ENCODE measurements around the gene KLHDC7B.
"Not testable (repeated sequence)": the region's sequence is repeated elsewhere in the genome, so short reads cannot be mapped to it uniquely, and the experiment has no call there.

Gene KLHDC7B

DNA sequence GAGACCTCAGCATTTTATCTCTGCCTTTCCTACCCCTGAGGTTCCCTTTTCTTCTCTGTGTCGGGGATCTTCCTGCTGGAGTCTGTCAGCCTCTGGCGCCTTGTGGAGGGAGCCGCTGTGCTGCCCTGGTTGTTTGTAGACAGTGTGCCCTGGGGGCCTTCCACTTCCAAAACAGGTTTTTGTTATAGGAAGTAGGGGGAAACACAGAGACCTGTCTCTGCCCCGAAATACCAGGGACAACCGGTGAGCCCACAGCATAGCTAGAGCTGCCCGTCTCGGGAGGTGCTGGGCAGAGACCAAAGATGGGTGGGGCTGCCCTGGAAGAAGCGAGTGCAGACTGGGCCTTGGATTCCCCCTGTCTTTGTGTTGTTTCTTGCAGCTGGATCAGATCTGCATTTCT, 29.6 kb upstream of the KLHDC7B start:
- Histone ChIP-seq H3K4me1 (ENCODE audit: control insufficient read depth, low read depth, low read length) (no peaks in the 10 kb centered on the region), H3K27me3 (ENCODE audit: insufficient read depth, low read length, poor library complexity) (no peaks in the 10 kb centered on the region), H3K9ac (ENCODE audit: low read length) (no peak overlapping the region), H2BK120ac (ENCODE audit: low read depth, low read length) (no peak overlapping the region), H3K23ac (ENCODE audit: low read length) (no peak overlapping the region), H3K27ac (ENCODE audit: low read depth, low read length) (no peak overlapping the region), H3K4me3 (ENCODE audit: low read length) (no peak overlapping the region), H2AK5ac (ENCODE audit: low read length) (no peak overlapping the region), H3K36me3 (ENCODE audit: control insufficient read depth, insufficient read depth, low read length) (peaks cover 5% of the 10 kb centered on the region), H3K56ac (ENCODE audit: low read length) (no peak overlapping the region), H3K4ac (ENCODE audit: low read depth, low read length) (no peak overlapping the region), H2BK15ac (replicated peaks; ENCODE audit: low read depth) (no peak overlapping the region), H3K18ac (ENCODE audit: low read length) (no peak overlapping the region), H4K5ac (ENCODE audit: low read length) (no peak overlapping the region), H2BK5ac (ENCODE audit: low read length) (no peak overlapping the region), H4K8ac (ENCODE audit: low read depth, low read length) (no peak overlapping the region), H3K79me1 (ENCODE audit: low read length) (peaks cover 19% of the 10 kb centered on the region), H3K79me2 (ENCODE audit: control insufficient read depth, insufficient read depth, low read length) (peaks cover 26% of the 10 kb centered on the region), H3K4me2 (ENCODE audit: low read length) (no peak overlapping the region)
- no CpG with 5 or more reads among the region's 8 CpGs for WGBS (ENCODE audit: extremely low coverage, insufficient coverage, low lambda C conversion rate)
- no peak for DNase-seq

GRCh38 chr22:50516891-50517290, 28.8 kb upstream of the KLHDC7B start:
- H2AK5ac ChIP-seq (ENCODE audit: low read length): no peak overlapping the region
- H4K8ac ChIP-seq (ENCODE audit: low read depth, low read length): no peak overlapping the region
- no peak overlapping the region for H3K23ac ChIP-seq (ENCODE audit: low read length)
- no peaks in the 10 kb centered on the region for H3K4me1 ChIP-seq (ENCODE audit: control insufficient read depth, low read depth, low read length)
- DNase-seq: no peak
- no peak overlapping the region for H2BK15ac ChIP-seq (replicated peaks; ENCODE audit: low read depth)
- H3K4me2 ChIP-seq (ENCODE audit: low read length): no peak overlapping the region
- no peak overlapping the region for H2BK5ac ChIP-seq (ENCODE audit: low read length)
- no peak overlapping the region for H2BK120ac ChIP-seq (ENCODE audit: low read depth, low read length)
- no peak overlapping the region for H4K5ac ChIP-seq (ENCODE audit: low read length)
- H3K4ac ChIP-seq (ENCODE audit: low read depth, low read length): no peak overlapping the region
- no peak overlapping the region for H3K27ac ChIP-seq (ENCODE audit: low read depth, low read length)
- no peak overlapping the region for H3K9ac ChIP-seq (ENCODE audit: low read length)
- H3K27me3 ChIP-seq (ENCODE audit: insufficient read depth, low read length, poor library complexity): no peaks in the 10 kb centered on the region
- H3K79me2 ChIP-seq (ENCODE audit: control insufficient read depth, insufficient read depth, low read length): peaks cover 26% of the 10 kb centered on the region
- H3K4me3 ChIP-seq (ENCODE audit: low read length): no peak overlapping the region
- peaks cover 18% of the 10 kb centered on the region for H3K79me1 ChIP-seq (ENCODE audit: low read length)
- H3K56ac ChIP-seq (ENCODE audit: low read length): no peak overlapping the region
- peaks cover 5% of the 10 kb centered on the region for H3K36me3 ChIP-seq (ENCODE audit: control insufficient read depth, insufficient read depth, low read length)
- no peak overlapping the region for H3K18ac ChIP-seq (ENCODE audit: low read length)
- no CpG with 5 or more reads among the region's 16 CpGs for WGBS (ENCODE audit: extremely low coverage, insufficient coverage, low lambda C conversion rate)

DNA sequence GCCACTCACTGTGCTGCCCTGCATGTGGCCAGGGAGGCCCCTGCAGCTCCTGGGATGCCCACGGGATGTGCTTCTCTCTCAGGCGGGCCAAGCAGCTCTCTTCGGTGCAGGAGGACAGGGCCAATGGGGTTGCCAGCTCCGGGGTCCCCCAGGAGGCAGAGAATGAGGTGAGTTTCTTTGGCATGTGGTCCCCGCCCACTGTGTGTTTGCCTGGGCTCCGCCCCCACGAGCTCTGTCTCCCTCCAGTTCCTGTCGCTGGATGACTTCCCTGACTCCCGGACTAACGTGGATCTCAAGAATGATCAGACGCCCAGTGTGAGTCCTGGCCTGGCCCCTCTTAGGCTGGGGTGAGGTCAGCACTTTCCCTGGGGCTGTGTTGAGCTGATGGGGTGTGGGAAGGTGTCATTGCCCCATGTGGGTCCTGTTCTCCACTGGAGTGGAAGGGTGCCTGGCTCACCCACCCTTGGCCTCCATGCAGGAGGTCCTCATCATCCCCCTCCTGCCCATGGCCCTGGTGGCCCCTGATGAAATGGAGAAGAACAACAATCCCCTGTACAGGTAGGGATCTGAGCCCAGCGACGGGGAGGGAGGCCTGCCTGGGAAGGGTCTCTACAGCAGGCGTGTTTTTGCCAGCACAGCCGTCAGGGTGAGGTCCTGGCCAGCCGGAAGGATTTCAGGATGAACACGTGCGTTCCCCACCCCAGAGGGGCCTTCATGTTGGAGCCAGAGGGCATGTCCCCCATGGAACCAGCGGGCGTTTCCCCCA, 28.0 kb upstream of the KLHDC7B start:
- Histone ChIP-seq H3K23ac (ENCODE audit: low read length) (no peak overlapping the region), H3K79me1 (ENCODE audit: low read length) (peaks cover 15% of the 10 kb centered on the region), H2BK5ac (ENCODE audit: low read length) (no peak overlapping the region), H3K4me3 (ENCODE audit: low read length) (no peak overlapping the region), H2AK5ac (ENCODE audit: low read length) (no peak overlapping the region), H3K9ac (ENCODE audit: low read length) (no peak overlapping the region), H3K4me1 (ENCODE audit: control insufficient read depth, low read depth, low read length) (no peaks in the 10 kb centered on the region), H3K56ac (ENCODE audit: low read length) (no peak overlapping the region), H3K4ac (ENCODE audit: low read depth, low read length) (no peak overlapping the region), H2BK15ac (replicated peaks; ENCODE audit: low read depth) (no peak overlapping the region), H4K8ac (ENCODE audit: low read depth, low read length) (no peak overlapping the region), H3K36me3 (ENCODE audit: control insufficient read depth, insufficient read depth, low read length) (peaks cover 5% of the 10 kb centered on the region), H3K4me2 (ENCODE audit: low read length) (no peak overlapping the region), H3K27me3 (ENCODE audit: insufficient read depth, low read length, poor library complexity) (no peaks in the 10 kb centered on the region), H3K27ac (ENCODE audit: low read depth, low read length) (no peak overlapping the region), H3K79me2 (ENCODE audit: control insufficient read depth, insufficient read depth, low read length) (peaks cover 21% of the 10 kb centered on the region), H4K5ac (ENCODE audit: low read length) (no peak overlapping the region), H3K18ac (ENCODE audit: low read length) (no peak overlapping the region), H2BK120ac (ENCODE audit: low read depth, low read length) (no peak overlapping the region)
- WGBS (ENCODE audit: extremely low coverage, insufficient coverage, low lambda C conversion rate): no CpG with 5 or more reads among the region's 20 CpGs
- DNase-seq: peak; percentile 5

DNA sequence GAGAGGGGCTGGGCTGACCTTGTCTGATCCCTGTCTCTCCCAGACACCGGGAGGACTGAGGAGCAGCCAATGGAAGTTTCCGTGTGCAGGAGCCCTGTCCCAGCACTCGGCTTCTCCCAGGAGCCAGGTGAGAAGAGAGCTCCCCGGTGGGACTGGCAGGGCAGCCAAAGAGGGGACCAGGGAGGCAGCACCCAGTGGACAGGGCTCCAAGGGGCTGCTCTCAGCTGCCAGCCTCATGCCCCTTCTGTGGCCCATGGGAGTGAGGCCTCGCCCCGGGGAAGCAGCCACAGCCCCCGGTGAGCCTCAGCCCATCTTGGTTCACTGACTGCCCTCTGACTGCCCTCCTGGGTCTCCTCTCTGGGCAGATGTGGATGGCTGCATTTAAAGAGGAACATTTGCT, 27.1 kb upstream of the KLHDC7B start:
- Histone ChIP-seq H3K56ac (ENCODE audit: low read length) (no peak overlapping the region), H3K4me2 (ENCODE audit: low read length) (no peak overlapping the region), H3K79me2 (ENCODE audit: control insufficient read depth, insufficient read depth, low read length) (peaks cover 15% of the 10 kb centered on the region), H3K9ac (ENCODE audit: low read length) (no peak overlapping the region), H3K18ac (ENCODE audit: low read length) (no peak overlapping the region), H2BK15ac (replicated peaks; ENCODE audit: low read depth) (no peak overlapping the region), H3K79me1 (ENCODE audit: low read length) (peaks cover 13% of the 10 kb centered on the region), H4K8ac (ENCODE audit: low read depth, low read length) (no peak overlapping the region), H2BK5ac (ENCODE audit: low read length) (no peak overlapping the region), H3K27ac (ENCODE audit: low read depth, low read length) (no peak overlapping the region), H3K4me1 (ENCODE audit: control insufficient read depth, low read depth, low read length) (no peaks in the 10 kb centered on the region), H3K27me3 (ENCODE audit: insufficient read depth, low read length, poor library complexity) (no peaks in the 10 kb centered on the region), H3K4ac (ENCODE audit: low read depth, low read length) (no peak overlapping the region), H3K4me3 (ENCODE audit: low read length) (no peak overlapping the region), H3K23ac (ENCODE audit: low read length) (no peak overlapping the region), H2AK5ac (ENCODE audit: low read length) (no peak overlapping the region), H4K5ac (ENCODE audit: low read length) (no peak overlapping the region), H2BK120ac (ENCODE audit: low read depth, low read length) (no peak overlapping the region), H3K36me3 (ENCODE audit: control insufficient read depth, insufficient read depth, low read length) (peaks cover 5% of the 10 kb centered on the region)
- no peak for DNase-seq
- no CpG with 5 or more reads among the region's 7 CpGs for WGBS (ENCODE audit: extremely low coverage, insufficient coverage, low lambda C conversion rate)

DNA sequence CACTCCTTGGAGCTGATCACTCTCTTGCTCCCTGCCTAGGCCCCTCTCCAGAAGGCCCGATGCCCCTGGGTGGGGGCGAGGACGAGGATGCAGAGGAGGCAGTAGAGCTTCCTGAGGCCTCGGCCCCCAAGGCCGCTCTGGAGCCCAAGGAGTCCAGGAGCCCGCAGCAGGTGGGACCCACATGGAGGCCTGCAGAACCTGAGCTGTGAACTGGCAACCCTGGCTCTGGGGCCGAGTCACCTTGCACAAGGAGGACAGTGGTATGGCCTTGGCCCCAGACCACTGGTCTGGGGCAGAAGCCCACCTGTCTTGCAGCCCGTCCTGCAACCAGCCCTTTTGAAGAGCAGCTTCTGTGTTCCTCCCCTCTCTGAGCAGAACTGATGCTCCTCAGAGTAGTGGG, 26.5 kb upstream of the KLHDC7B start:
- no peak overlapping the region for H3K4ac ChIP-seq (ENCODE audit: low read depth, low read length)
- no peak overlapping the region for H2BK5ac ChIP-seq (ENCODE audit: low read length)
- no peak overlapping the region for H3K18ac ChIP-seq (ENCODE audit: low read length)
- H3K4me1 ChIP-seq (ENCODE audit: control insufficient read depth, low read depth, low read length): no peaks in the 10 kb centered on the region
- no peak overlapping the region for H3K27ac ChIP-seq (ENCODE audit: low read depth, low read length)
- no peak overlapping the region for H3K4me2 ChIP-seq (ENCODE audit: low read length)
- H3K79me2 ChIP-seq (ENCODE audit: control insufficient read depth, insufficient read depth, low read length): peaks cover 13% of the 10 kb centered on the region
- WGBS (ENCODE audit: extremely low coverage, insufficient coverage, low lambda C conversion rate): no CpG with 5 or more reads among the region's 8 CpGs
- H4K5ac ChIP-seq (ENCODE audit: low read length): no peak overlapping the region
- no peak overlapping the region for H3K9ac ChIP-seq (ENCODE audit: low read length)
- H3K27me3 ChIP-seq (ENCODE audit: insufficient read depth, low read length, poor library complexity): no peaks in the 10 kb centered on the region
- H2BK120ac ChIP-seq (ENCODE audit: low read depth, low read length): no peak overlapping the region
- no peak overlapping the region for H4K8ac ChIP-seq (ENCODE audit: low read depth, low read length)
- H2BK15ac ChIP-seq (replicated peaks; ENCODE audit: low read depth): no peak overlapping the region
- DNase-seq: no peak
- no peak overlapping the region for H2AK5ac ChIP-seq (ENCODE audit: low read length)
- H3K23ac ChIP-seq (ENCODE audit: low read length): no peak overlapping the region
- H3K79me1 ChIP-seq (ENCODE audit: low read length): peaks cover 11% of the 10 kb centered on the region
- H3K4me3 ChIP-seq (ENCODE audit: low read length): no peak overlapping the region
- H3K36me3 ChIP-seq (ENCODE audit: control insufficient read depth, insufficient read depth, low read length): peaks cover 5% of the 10 kb centered on the region
- H3K56ac ChIP-seq (ENCODE audit: low read length): no peak overlapping the region

DNA sequence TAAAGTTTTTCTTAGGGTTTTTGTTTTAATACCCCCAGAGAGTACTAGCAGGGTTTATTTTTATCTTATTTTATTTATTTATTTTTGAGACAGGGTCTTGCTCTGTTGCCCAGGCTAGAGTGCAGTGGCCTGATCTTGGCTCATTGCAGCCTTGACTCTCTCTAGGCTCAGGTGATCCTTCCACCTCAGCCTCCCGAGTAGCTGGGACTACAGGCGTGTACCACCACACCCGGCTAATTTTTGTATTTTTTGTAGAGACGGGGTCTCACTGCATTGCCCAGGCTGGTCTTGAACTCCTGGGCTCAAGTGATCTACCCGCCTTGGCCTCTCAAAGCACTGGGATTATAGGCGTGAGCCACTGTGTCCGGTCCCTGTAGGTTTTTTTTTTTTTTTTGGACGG, 25.5 kb upstream of the KLHDC7B start:
- not testable (repeated sequence) for H3K4me3 ChIP-seq (ENCODE audit: low read length); H3K27ac ChIP-seq (ENCODE audit: low read depth, low read length); H3K23ac ChIP-seq (ENCODE audit: low read length); H3K79me2 ChIP-seq (ENCODE audit: control insufficient read depth, insufficient read depth, low read length); H4K5ac ChIP-seq (ENCODE audit: low read length); H4K8ac ChIP-seq (ENCODE audit: low read depth, low read length); H3K9ac ChIP-seq (ENCODE audit: low read length); H3K27me3 ChIP-seq (ENCODE audit: insufficient read depth, low read length, poor library complexity); H3K4me1 ChIP-seq (ENCODE audit: control insufficient read depth, low read depth, low read length); H2BK15ac ChIP-seq (replicated peaks; ENCODE audit: low read depth); H3K56ac ChIP-seq (ENCODE audit: low read length); H2BK5ac ChIP-seq (ENCODE audit: low read length); H3K79me1 ChIP-seq (ENCODE audit: low read length); H2AK5ac ChIP-seq (ENCODE audit: low read length); H3K4ac ChIP-seq (ENCODE audit: low read depth, low read length); H3K4me2 ChIP-seq (ENCODE audit: low read length); H3K36me3 ChIP-seq (ENCODE audit: control insufficient read depth, insufficient read depth, low read length); DNase-seq; H3K18ac ChIP-seq (ENCODE audit: low read length); H2BK120ac ChIP-seq (ENCODE audit: low read depth, low read length)
- WGBS (ENCODE audit: extremely low coverage, insufficient coverage, low lambda C conversion rate): no CpG with 5 or more reads among the region's 8 CpGs
